ENCODE results near the gene ZCCHC2.

DNA sequence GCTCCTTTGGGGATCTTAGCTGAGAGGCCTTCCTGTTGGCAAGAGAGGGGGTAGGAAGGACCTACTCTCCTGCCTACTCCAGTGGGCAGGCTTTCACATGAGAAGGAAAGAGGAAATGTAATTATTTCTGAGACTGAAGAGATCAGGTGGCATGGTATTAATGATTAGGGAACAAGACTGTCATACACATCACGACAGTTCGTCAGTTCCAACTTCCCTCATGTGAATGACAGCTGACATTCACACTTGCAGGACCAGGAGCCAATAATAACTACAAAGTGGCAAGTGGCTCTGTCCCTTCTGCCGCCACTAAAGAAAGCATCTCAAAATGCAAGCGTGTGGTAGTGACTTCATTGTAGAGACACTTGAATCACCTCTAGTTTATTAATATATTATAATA is 90.0 kb downstream of the ZCCHC2 start:
- TF ChIP-seq, protein P1, sequence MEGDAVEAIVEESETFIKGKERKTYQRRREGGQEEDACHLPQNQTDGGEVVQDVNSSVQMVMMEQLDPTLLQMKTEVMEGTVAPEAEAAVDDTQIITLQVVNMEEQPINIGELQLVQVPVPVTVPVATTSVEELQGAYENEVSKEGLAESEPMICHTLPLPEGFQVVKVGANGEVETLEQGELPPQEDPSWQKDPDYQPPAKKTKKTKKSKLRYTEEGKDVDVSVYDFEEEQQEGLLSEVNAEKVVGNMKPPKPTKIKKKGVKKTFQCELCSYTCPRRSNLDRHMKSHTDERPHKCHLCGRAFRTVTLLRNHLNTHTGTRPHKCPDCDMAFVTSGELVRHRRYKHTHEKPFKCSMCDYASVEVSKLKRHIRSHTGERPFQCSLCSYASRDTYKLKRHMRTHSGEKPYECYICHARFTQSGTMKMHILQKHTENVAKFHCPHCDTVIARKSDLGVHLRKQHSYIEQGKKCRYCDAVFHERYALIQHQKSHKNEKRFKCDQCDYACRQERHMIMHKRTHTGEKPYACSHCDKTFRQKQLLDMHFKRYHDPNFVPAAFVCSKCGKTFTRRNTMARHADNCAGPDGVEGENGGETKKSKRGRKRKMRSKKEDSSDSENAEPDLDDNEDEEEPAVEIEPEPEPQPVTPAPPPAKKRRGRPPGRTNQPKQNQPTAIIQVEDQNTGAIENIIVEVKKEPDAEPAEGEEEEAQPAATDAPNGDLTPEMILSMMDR (IDR thresholded peaks at IDR 0.05), result no peak
- TF ChIP-seq POLR2A (IDR thresholded peaks at IDR 0.05), result no peak
